ENCODE results near the gene RNASE3.
"Not testable (repeated sequence)": the region's sequence is repeated elsewhere in the genome, so short reads cannot be mapped to it uniquely, and the experiment has no call there.

The RNASE3 gene

GRCh38 chr14:20919038-20919756 is 28.0 kb downstream of the RNASE3 start:
- DNase-seq = not testable (repeated sequence)

GRCh38 chr14:20923766-20924297 is 32.6 kb downstream of the RNASE3 start:
- not testable (repeated sequence) for DNase-seq

GRCh38 chr14:20934148-20934762 is 43.1 kb downstream of the RNASE3 start:
- peak; percentile 40 to 49 for DNase-seq

- DNase-seq = no peak
These were observed 44.3 kb downstream of the RNASE3 start for GRCh38 chr14:20935303-20935984.

Data from activated CD4-positive, alpha-beta T cell treated with anti-CD3 and anti-CD28 coated beads, Interleukin-2, amount 50 U/mL, for 48 hours (primary cell).